Measurements from ENCODE around the gene ANO5. TPM values are rescaled to one million over a fixed set of nuclear protein-coding genes. Genes with fewer than 3 reads are reported as not detected.

Gene ANO5
- under 0.01 TPM in 1 of 2 replicates, not detected in the other for total RNA-seq

GRCh38 chr11:22192642-22193347 is at the start of gene ANO5:
ANO5 (plus strand) TSS chr11:22193085; CDS start chr11:22193493, 408 bp downstream.

Other genes starting within 250 kb of the ANO5 start
- gene SLC17A6, start 145.3 kb downstream of the ANO5 start, total RNA-seq = not detected in 2 replicates